NCI-H2227 treated with DMSO at 0.1 percent for 48 hours (cell line): ENCODE measurements around the gene C12orf43.

Experiments used
- DNase-seq: peaks from one replicate; lab custom pipeline; 2025; lab: John Stamatoyannopoulos, UW

C12orf43 gene

DNA sequence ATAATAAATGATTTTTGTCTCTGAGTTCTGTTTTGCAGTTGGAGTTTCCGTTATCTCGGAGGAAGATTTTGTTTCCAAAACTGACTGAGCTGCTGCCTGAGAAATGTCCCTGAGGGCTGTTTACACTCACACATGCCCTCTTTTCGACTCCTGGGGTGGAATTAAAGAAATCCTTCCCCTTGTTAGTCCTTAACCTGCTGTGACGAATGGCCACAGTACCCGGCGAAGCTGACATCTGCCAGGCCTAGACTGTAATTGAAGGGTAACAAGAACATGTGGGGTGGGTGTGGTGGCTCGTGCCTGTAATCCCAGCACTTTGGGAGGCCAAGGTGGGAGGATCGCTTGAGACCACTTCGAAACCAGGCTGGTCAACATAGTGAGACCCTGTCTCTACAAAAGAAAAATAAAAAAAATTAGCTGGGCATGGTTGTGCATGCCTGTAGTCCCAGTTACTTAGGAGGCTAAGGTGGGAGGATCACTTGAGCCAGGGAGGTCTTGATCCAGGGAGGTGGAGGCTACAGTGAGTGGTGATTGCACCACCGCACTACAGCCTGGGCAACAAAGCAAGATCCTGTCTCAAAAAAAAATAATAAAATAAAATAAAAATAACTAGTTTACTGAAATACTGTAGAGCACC, 14.4 kb upstream of the C12orf43 start:
- DNase-seq, result no peak

GRCh38 chr12:121026274-121027045, 10.2 kb upstream of the C12orf43 start:
- no peak for DNase-seq

DNA sequence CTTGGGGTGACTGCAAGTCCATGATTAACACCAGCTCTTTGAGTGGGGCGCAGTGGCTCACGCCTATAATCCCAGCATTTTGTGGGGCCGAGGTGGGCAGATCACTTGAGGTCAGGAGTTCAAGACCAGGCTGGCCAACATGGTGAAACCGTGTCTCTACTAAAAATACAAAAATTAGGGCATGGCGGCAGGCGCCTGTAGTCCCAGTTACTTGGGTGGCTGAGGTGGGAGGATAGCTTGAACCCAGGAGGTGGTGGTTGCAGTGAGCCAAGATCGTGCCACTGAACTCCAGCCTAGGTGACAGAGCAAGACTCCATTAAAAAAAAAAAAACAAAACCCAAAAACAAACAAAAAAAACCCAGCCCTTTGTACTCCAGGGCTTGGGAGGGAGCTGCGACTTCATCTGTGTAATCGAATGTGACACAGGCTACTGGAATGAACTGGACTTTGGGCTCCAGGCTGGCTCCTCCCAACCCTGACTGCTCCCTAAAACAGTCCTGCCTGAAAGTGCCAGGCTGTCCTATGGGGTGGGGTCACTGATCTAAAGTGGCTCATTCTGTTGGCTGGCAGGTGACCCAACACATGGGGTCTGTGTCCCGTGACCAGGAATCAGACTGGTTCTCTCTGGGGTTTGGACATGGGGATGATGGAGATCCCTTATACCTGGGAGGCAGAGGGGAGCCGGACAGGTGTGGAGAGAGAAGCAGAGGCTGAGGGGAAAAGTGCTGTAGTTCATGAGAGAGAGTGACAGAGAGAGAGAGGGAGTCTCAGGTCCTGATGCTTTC, 9.3 kb upstream of the C12orf43 start:
- no peak for DNase-seq

DNA sequence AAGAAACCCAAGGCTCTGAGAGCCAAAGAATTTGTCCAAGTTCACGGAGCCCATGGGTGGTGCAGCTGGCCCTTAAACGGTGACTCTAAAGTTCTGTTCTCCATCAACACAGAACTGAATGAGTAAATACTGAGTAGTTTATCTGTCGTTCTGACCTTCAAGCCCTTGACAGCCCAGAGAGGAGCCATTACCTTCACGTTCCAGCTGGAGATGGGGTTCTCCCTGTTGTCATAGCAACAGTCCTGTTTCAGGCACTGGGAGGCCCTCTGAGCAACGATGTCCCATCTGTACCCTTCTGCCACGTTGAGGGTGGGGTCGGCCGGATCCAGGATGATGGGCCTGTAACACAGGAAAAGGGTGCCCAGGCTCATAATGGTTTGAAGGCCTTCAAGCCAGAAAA, 7.5 kb upstream of the C12orf43 start:
- no peak for DNase-seq

DNA sequence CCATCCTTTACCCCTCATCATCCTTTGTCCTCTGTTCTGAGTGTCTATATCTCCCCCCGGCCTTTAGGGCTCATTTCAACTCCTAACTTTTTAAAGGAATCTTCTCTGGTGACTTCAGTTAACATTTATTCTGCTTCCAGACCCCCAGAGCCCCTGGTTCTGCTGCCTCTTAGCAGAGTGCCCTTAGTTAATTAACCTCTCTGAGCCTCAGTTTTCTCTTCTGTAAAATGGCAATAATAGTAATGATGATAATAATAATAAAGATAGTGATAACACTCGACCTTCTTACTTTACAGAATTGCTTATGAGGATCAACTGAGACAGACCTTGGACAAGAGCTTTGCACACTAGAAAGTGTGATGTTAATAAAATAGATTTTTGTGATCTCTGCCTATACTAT, 6.4 kb upstream of the C12orf43 start:
- no peak for DNase-seq

- no peak for DNase-seq
Measured at GRCh38 chr12:121021754-121022153, 5.5 kb upstream of the C12orf43 start.

- DNase-seq, result no peak
Measured at GRCh38 chr12:121018860-121019617, 2.8 kb upstream of the C12orf43 start.

- DNase-seq, result no peak
Measured at GRCh38 chr12:121017966-121018491, 1.7 kb upstream of the C12orf43 start.

- no peak for DNase-seq
Measured at GRCh38 chr12:121013715-121014114, 2.6 kb downstream of the C12orf43 start.

DNA sequence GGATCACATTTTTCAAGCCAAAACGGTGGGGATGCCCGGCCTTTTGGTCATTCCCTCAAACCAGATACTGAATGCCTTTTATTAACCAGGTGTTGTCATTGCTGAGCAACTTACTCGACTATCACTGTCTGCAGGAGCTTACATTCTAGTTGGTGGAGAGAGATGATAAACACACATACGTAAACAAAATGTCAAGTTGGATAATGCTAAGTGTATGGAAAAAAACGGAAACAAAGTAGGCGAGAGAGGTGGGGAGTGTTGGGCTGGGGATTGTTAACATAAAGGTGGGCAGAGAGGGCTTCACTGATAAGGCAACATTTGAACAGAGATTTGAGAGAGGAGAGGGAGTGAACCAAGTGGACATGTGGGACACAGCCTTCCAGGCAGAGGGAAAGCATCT, 4.5 kb downstream of the C12orf43 start:
- DNase-seq, result no peak

DNA sequence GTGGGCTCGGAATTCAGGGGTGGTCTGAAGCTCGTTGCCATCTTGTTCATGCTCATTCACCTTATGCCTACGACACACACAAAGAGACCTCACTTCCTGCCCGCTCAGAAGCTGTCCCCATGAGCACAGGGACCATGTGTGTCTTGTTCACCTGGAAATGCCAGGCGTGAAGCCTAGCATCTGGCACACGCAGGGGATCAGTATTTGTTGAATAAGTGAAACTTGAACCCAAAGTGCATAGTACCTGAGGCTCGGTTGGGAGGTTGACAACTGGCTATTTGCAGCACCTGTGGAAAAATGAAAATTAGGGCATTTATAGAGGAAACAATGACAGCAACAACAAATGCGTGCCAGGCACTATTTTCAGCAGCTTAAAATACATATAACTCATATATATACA, 5.4 kb downstream of the C12orf43 start:
- no peak for DNase-seq

GRCh38 chr12:121009741-121010140, 6.5 kb downstream of the C12orf43 start:
- DNase-seq, result peak; percentile 5

GRCh38 chr12:121008347-121009098, 7.8 kb downstream of the C12orf43 start:
- DNase-seq, result no peak

- peak; percentile 2 for DNase-seq
Measured at GRCh38 chr12:121005346-121005815, 10.9 kb downstream of the C12orf43 start.

DNA sequence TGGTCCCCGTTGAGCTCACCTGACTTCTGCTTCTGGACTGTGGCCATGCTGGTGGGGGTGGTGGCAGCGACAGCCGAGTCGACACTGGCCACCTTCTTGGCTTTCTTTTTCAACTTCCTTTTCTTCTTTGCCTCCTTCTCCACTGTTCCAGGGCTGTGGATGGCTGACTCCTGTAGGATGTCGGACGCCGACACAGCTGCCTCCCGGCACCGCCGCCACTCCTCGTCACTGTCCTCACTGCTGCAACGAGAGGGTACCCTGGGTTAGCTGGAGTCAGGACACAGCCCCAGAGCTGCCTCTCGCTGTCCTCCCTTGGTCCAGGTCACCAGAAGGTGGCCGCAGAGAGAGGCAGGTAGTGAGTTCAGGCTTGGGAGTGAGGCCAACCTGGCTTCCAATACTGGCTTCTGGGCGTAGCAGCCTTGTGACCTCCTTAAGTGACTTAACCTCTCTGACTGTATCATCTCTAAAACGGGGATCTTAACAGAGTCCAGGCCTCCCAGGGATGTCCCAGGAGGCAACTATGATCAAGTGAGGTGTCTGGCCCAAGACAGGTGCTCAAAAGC, 12.0 kb downstream of the C12orf43 start:
- no peak for DNase-seq

- DNase-seq, result no peak
Measured at GRCh38 chr12:121003650-121004049, 12.6 kb downstream of the C12orf43 start.

GRCh38 chr12:121001841-121002483, 14.3 kb downstream of the C12orf43 start:
- no peak for DNase-seq

DNA sequence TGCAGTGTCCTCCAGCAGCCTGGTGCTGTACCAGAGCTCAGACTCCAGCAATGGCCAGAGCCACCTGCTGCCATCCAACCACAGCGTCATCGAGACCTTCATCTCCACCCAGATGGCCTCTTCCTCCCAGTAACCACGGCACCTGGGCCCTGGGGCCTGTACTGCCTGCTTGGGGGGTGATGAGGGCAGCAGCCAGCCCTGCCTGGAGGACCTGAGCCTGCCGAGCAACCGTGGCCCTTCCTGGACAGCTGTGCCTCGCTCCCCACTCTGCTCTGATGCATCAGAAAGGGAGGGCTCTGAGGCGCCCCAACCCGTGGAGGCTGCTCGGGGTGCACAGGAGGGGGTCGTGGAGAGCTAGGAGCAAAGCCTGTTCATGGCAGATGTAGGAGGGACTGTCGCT, 15.2 kb downstream of the C12orf43 start:
- no peak for DNase-seq

DNA sequence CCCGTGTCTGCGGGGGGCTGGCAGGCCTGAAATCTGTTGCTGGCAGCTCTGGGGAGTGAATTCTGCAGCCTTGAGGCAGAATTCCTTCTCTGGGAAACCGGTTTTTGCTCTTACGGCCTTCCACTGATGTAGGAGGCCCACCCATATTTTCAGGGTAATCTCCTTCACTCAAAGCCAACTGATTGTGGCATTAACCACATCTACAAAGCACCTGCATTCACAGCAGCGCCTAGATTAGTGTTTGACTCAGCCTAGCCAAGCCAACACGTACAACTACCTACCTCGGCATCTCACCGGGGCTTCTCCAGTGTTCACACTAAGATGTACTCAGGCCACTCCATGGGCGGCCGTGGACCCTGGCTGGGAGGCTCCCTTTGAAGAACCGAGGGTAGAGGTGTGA, 15.8 kb downstream of the C12orf43 start:
- no peak for DNase-seq
